Skeletal muscle satellite cell (primary cell): ENCODE results near the gene NFIX.

Experiments used
- H3K27me3 ChIP-seq: 2 replicates; pipeline ENCODE4 v1.7.0; 2013; ENCODE audit warnings: low read length; ENCODE audit not compliant: control insufficient read depth, insufficient read depth
- H3K36me3 ChIP-seq: 2 replicates; pipeline ENCODE4 v1.7.0; 2013; ENCODE audit warnings: mild to moderate bottlenecking, control low read depth, low read length; ENCODE audit not compliant: insufficient read depth
- H3K4me1 ChIP-seq: 2 replicates; pipeline ENCODE4 v1.7.0; 2013; ENCODE audit warnings: low read length; ENCODE audit not compliant: control insufficient read depth, insufficient read depth
- H3K4me2 ChIP-seq: 2 replicates; pipeline ENCODE4 v1.7.0; 2013; ENCODE audit warnings: mild to moderate bottlenecking, low read length
- H3K4me3 ChIP-seq: 2 replicates; pipeline ENCODE4 v1.7.0; 2013; ENCODE audit warnings: low read length
- H3K9ac ChIP-seq: 2 replicates; pipeline ENCODE4 v1.7.0; 2013; ENCODE audit warnings: mild to moderate bottlenecking, low read depth, low read length, moderate library complexity
- H3K9me3 ChIP-seq: replicated peaks from 2 replicates; pipeline ENCODE4 v1.7.0; 2013; ENCODE audit warnings: mild to moderate bottlenecking, control low read depth, low read length

The NFIX gene

GRCh38 chr19:13070425-13071140, 75.3 kb downstream of the NFIX start:
- Histone ChIP-seq H3K4me2 (peak overlapping the region; percentile 27), H3K27me3 (no peaks in the 10 kb centered on the region), H3K9me3 (no peaks in the 10 kb centered on the region), H3K4me1 (peaks cover 37% of the 10 kb centered on the region), H3K9ac (peak overlapping the region; percentile 52), H3K36me3 (peaks cover 29% of the 10 kb centered on the region), H3K4me3 (no peak overlapping the region)

DNA sequence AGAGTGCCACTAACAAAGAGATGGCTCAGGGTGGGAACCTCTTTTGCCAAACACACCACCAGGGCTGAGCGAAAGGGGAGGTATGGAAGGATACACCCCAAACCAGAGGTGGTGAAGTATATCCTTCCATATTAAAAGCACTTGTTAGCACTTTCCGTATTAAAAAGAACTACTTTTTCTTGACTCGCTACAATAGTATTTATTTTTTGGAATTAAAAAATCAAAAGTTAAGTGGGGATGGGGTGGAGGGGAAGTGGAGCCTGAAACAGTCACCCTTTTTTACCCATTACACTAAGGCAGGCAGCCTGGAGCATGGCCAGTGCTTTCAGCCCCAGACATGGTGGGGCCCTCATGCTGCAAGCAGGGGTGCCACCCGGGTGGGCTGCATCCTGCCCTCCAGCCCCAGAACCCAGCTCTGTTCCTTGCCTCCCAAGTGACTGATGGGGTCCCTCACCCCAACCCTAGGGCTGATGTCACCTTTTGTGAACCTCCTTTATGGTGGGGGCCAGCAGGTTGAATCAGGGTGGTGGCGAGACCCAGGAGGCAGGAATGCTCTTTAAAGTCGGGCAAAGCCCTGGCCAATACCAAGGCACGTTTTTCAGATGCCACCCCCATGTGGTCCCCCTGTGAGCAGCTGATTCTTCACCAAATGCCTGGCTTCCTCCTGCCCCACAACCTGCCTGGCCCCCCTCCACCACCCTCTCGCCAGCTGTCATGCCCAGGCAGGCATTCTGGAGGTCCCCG, 76.3 kb downstream of the NFIX start:
- no peaks in the 10 kb centered on the region for H3K27me3 ChIP-seq
- H3K36me3 ChIP-seq: peaks cover 39% of the 10 kb centered on the region
- no peak overlapping the region for H3K4me2 ChIP-seq
- H3K9ac ChIP-seq: no peak overlapping the region
- H3K4me1 ChIP-seq: peaks cover 44% of the 10 kb centered on the region
- no peak overlapping the region for H3K4me3 ChIP-seq
- no peaks in the 10 kb centered on the region for H3K9me3 ChIP-seq

- H3K4me1 ChIP-seq: peaks cover 44% of the 10 kb centered on the region
- no peak overlapping the region for H3K9ac ChIP-seq
Measured at GRCh38 chr19:13072188-13072908, 77.1 kb downstream of the NFIX start.

DNA sequence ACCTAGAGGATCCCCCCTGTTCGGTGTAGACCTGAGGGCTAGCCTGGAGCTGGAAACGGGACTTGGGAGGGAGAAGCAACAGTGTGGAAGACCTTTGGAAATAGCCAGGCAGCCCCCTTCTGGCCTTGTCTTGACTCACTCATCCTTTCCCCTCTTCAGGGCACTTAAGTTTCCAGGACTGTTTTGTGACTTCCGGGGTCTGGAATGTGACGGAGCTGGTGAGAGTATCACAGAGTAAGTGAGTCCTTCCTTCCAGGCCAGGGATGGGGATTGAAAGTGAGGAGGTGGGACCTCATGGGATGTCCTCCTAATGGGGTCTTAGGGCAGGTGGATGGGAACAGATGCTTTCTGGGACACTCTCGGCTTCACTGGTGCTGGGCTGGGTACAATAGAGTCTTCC, 78.0 kb downstream of the NFIX start:
- no peak overlapping the region for H3K4me2 ChIP-seq
- H3K9ac ChIP-seq: no peak overlapping the region
- H3K9me3 ChIP-seq: no peaks in the 10 kb centered on the region
- H3K4me1 ChIP-seq: peaks cover 46% of the 10 kb centered on the region
- H3K4me3 ChIP-seq: no peak overlapping the region
- H3K27me3 ChIP-seq: no peaks in the 10 kb centered on the region
- peaks cover 54% of the 10 kb centered on the region for H3K36me3 ChIP-seq

More at GRCh38 chr19:13072188-13072908, 77.1 kb downstream of the NFIX start:
- no peaks in the 10 kb centered on the region for H3K9me3 ChIP-seq
- no peaks in the 10 kb centered on the region for H3K27me3 ChIP-seq
- H3K36me3 ChIP-seq: peaks cover 45% of the 10 kb centered on the region
- H3K4me2 ChIP-seq: no peak overlapping the region
- H3K4me3 ChIP-seq: no peak overlapping the region

- Histone ChIP-seq H3K36me3 (peaks cover 53% of the 10 kb centered on the region), H3K4me3 (no peak overlapping the region), H3K4me1 (peaks cover 51% of the 10 kb centered on the region), H3K4me2 (no peak overlapping the region), H3K9me3 (no peaks in the 10 kb centered on the region), H3K27me3 (no peaks in the 10 kb centered on the region), H3K9ac (no peak overlapping the region)
Measured at GRCh38 chr19:13074378-13074777, 79.1 kb downstream of the NFIX start.

- no peaks in the 10 kb centered on the region for H3K9me3 ChIP-seq
- H3K36me3 ChIP-seq: peaks cover 53% of the 10 kb centered on the region
- no peak overlapping the region for H3K4me2 ChIP-seq
- H3K4me3 ChIP-seq: no peak overlapping the region
- H3K27me3 ChIP-seq: no peaks in the 10 kb centered on the region
- H3K9ac ChIP-seq: no peak overlapping the region
- H3K4me1 ChIP-seq: peaks cover 43% of the 10 kb centered on the region
Measured at GRCh38 chr19:13076320-13076719, 81.0 kb downstream of the NFIX start.

GRCh38 chr19:13076787-13077186, 81.5 kb downstream of the NFIX start:
- Histone ChIP-seq H3K9me3 (no peaks in the 10 kb centered on the region), H3K4me2 (no peak overlapping the region), H3K4me3 (no peak overlapping the region), H3K36me3 (peaks cover 58% of the 10 kb centered on the region), H3K27me3 (no peaks in the 10 kb centered on the region), H3K4me1 (peaks cover 45% of the 10 kb centered on the region), H3K9ac (no peak overlapping the region)

DNA sequence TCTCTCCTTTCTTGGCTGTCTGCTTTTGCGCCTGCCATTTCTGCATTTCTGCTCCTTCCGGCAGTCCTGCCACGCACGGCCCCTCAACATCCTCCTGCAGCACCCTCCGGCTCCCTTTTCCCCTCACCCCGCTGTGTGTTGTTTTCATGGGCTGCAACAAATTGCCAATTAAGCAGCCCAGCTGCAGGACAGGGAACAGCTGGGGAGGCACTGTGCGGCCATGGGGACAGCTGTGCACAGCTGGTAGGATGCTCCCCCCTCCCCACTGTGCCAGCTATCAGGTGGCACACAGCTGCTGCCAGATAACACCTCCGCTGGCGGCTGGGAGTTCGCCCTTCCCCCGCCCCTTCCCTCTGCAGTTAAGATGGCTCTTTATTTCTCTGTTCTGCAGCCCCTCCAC, 82.0 kb downstream of the NFIX start:
- peaks cover 62% of the 10 kb centered on the region for H3K36me3 ChIP-seq
- no peak overlapping the region for H3K4me2 ChIP-seq
- no peaks in the 10 kb centered on the region for H3K27me3 ChIP-seq
- H3K4me3 ChIP-seq: no peak overlapping the region
- H3K9ac ChIP-seq: no peak overlapping the region
- no peaks in the 10 kb centered on the region for H3K9me3 ChIP-seq
- peaks cover 48% of the 10 kb centered on the region for H3K4me1 ChIP-seq

GRCh38 chr19:13078381-13078780, 83.1 kb downstream of the NFIX start:
- Histone ChIP-seq H3K9ac (no peak overlapping the region), H3K36me3 (peaks cover 66% of the 10 kb centered on the region), H3K4me1 (peaks cover 48% of the 10 kb centered on the region), H3K4me3 (no peak overlapping the region), H3K9me3 (no peaks in the 10 kb centered on the region), H3K4me2 (no peak overlapping the region), H3K27me3 (no peaks in the 10 kb centered on the region)

- no peaks in the 10 kb centered on the region for H3K27me3 ChIP-seq
- no peak overlapping the region for H3K9ac ChIP-seq
- H3K9me3 ChIP-seq: no peaks in the 10 kb centered on the region
- peaks cover 64% of the 10 kb centered on the region for H3K36me3 ChIP-seq
- H3K4me3 ChIP-seq: no peak overlapping the region
- H3K4me1 ChIP-seq: peaks cover 48% of the 10 kb centered on the region
- H3K4me2 ChIP-seq: peak overlapping the region; percentile 10
Measured at GRCh38 chr19:13078897-13079541, 83.7 kb downstream of the NFIX start.

DNA sequence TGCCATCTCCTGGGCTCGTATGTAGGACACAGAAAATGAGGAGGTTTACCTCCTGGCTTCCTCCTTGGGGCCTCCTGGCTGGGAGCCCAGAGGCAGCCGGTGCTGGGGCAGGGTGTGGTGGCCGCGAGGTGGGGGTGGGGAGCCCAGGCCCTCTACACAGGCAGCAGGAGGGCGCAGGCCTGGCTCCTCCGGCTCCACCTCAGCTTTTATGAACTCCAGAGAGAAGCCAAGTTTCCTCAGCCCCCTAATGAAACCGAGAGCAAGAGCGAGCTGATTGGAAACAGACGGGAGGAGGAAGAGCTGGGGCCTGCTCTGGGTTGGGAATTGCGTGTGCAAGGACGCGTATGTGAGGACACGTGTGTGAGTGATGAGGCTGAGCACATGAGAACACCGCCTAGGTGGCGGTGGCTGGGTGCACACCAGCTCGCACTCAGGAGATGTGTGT, 84.3 kb downstream of the NFIX start:
- Histone ChIP-seq H3K4me2 (peak overlapping the region; percentile 10), H3K27me3 (no peaks in the 10 kb centered on the region), H3K9me3 (no peaks in the 10 kb centered on the region), H3K4me1 (peaks cover 43% of the 10 kb centered on the region), H3K4me3 (no peak overlapping the region), H3K36me3 (peaks cover 60% of the 10 kb centered on the region), H3K9ac (no peak overlapping the region)
